HUES6 (cell line): ENCODE data around the gene WEE2.

Source experiments
- H3K27ac ChIP-seq: 2 replicates; pipeline ENCODE4 v1.7.0; 2013; ENCODE audit warnings: low read depth, mild to moderate bottlenecking, low read length, inconsistent platforms
- H3K27me3 ChIP-seq: 2 replicates; pipeline ENCODE4 v1.6.1; 2013; ENCODE audit warnings: low read length; ENCODE audit not compliant: control insufficient read depth, insufficient read depth
- H3K36me3 ChIP-seq: 2 replicates; pipeline ENCODE4 v1.6.1; 2013; ENCODE audit warnings: low read length; ENCODE audit not compliant: control insufficient read depth, insufficient read depth
- H3K4me1 ChIP-seq: 2 replicates; pipeline ENCODE4 v1.6.1; 2013; ENCODE audit warnings: low read length; ENCODE audit not compliant: control insufficient read depth, insufficient read depth
- H3K4me3 ChIP-seq: 2 replicates; pipeline ENCODE4 v1.5.1; 2013; ENCODE audit warnings: low read depth, low read length
- H3K9ac ChIP-seq: one replicate; pipeline ENCODE4 v1.6.1; 2013; ENCODE audit warnings: mild to moderate bottlenecking, low read length
- H3K9me3 ChIP-seq: 2 replicates; pipeline ENCODE4 v1.6.1; 2013; ENCODE audit warnings: low read depth, low read length; ENCODE audit not compliant: control insufficient read depth, insufficient read depth

WEE2 gene

DNA sequence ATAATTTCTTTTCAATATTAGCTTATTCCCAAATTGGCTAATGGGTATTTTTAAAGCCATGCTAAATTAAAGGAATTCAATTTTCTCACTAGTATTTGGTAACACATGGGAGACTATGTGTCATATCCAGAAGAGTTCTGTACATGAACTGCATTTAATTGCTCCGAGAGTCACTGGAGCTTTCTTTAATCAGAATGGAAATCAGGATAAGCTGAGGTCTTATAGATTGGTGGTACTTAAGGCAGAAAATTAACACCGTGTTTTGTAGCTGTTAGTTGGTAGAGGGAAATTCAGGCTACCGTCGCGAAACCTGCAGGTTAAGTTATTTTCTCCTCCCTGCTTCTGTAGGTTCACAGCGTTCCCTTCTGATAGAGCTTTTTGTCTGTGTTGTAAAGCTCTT is at the start of gene WEE2:
Gene WEE2, plus strand, starts transcription at position 3 of the 400 bp plus-strand sequence. CDS start 406 bp downstream, outside the sequence.
- Histone ChIP-seq H3K36me3 (no peaks in the 10 kb centered on the region), H3K9me3 (no peaks in the 10 kb centered on the region), H3K27ac (no peak within 1 kb of the TSS), H3K4me3 (no peak within 1 kb of the TSS), H3K27me3 (peaks cover 4% of the 10 kb centered on the region), H3K9ac (no peak within 1 kb of the TSS), H3K4me1 (peaks cover 16% of the 10 kb centered on the region)

DNA sequence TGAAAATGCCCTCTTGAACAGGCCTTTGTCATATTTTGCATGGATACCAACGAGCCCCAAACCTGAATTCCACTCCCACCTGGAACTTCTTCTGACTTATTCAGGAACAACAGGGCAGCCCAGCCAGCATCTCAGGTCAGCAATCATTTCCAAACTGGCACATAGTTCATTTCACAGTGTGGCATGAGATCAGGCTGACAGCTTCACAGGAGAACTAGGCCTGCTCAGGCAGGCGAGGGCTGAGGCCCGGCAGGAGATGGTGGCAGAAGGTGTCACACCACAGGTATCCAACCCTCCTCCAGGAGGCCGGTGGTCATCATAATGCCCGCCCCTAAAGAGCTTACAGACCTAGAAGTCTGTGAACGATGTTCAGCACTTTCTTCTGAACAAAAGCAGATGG is 48.7 kb upstream of the WEE2 start:
- no peaks in the 10 kb centered on the region for H3K27me3 ChIP-seq
- H3K9ac ChIP-seq, result no peak overlapping the region
- peaks cover 54% of the 10 kb centered on the region for H3K36me3 ChIP-seq
- H3K4me3 ChIP-seq, result no peak overlapping the region
- H3K9me3 ChIP-seq, result no peaks in the 10 kb centered on the region
- no peak overlapping the region for H3K27ac ChIP-seq
- 0 out of 2 replicates have a peak, but pooled peaks cover 3% of the 10 kb centered on the region for H3K4me1 ChIP-seq

DNA sequence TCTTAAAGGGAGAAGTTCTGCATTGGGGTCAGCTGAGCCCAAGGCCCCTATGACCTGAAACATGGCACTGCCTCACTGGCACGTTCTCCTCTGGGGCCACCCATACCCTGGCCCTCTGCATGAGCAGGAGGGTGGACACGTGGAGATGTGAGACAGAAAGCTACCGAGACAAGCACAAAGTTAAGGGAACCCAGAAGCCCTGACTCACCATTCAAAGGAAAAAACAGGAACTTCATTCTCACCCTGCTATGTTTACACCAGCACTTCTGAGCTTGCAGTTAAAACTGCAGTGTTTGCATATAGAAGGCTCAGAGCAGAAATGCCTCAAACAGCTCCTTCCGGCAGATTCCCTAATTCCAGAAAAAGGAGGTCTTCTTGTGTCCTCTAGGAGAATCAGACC is 47.9 kb upstream of the WEE2 start:
- no peaks in the 10 kb centered on the region for H3K27me3 ChIP-seq
- H3K9me3 ChIP-seq, result no peaks in the 10 kb centered on the region
- H3K27ac ChIP-seq, result no peak overlapping the region
- H3K4me1 ChIP-seq, result no peaks in the 10 kb centered on the region
- H3K9ac ChIP-seq, result no peak overlapping the region
- H3K36me3 ChIP-seq, result peaks cover 61% of the 10 kb centered on the region
- no peak overlapping the region for H3K4me3 ChIP-seq

DNA sequence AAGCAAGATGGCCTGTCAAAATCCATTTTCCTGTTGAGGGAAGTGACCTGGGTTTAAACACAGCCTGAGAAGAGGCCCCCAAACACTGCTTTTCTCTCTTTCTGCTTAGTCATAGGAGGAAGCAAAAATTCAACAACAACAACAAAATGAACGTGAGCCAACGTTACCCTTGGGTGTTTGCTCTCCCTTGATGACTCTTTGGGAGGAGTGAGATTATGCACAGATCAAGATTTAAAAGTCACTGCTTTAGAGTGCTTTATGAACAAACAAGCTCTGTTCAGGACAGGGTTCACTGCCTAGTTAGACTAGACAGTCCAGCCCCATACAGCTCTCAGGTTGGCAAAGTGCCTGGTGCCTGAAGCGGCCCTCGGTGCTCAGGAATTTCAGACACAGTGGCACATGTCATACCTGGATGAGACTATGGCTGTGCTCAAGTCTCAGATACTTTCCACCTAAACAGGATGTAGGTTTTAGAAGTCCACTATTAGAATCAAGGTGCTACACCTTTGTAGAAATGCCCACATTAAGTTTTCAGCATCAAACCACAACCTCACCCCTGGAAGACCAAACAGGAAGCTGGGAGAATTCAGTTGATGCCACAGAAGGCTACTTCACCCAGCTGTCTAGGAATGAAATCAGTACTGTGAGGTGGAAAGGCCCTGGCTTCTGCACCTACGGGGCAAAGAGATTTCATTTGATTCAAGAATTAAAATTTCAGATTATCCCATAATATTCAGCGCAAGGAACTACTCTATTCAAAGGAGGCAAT is 44.9 kb upstream of the WEE2 start:
- H3K4me3 ChIP-seq, result no peak overlapping the region
- H3K36me3 ChIP-seq, result peaks cover 59% of the 10 kb centered on the region
- H3K4me1 ChIP-seq, result no peaks in the 10 kb centered on the region
- no peak overlapping the region for H3K9ac ChIP-seq
- no peaks in the 10 kb centered on the region for H3K27me3 ChIP-seq
- no peak overlapping the region for H3K27ac ChIP-seq
- no peaks in the 10 kb centered on the region for H3K9me3 ChIP-seq

DNA sequence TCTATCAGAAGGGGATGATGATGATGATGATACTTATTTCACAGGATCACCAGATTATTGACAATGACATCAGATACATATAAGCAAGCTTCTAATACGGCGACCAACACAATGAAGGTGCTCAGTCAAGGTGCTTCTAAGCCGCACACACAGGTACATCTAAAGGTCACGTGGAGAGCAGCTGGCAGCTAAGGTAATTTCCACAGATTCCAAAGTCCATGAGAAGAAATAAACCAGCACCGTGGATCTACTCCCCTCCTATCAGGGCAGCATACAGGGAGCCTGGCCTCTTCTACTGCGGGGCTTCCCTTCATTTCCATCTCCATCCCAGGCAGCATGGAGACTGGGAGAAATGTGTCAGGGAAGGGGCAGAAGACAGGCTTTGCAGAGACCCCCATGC is 43.7 kb upstream of the WEE2 start:
- H3K9ac ChIP-seq, result no peak overlapping the region
- peaks cover 52% of the 10 kb centered on the region for H3K36me3 ChIP-seq
- no peak overlapping the region for H3K27ac ChIP-seq
- no peak overlapping the region for H3K4me3 ChIP-seq
- no peaks in the 10 kb centered on the region for H3K9me3 ChIP-seq
- no peaks in the 10 kb centered on the region for H3K4me1 ChIP-seq
- H3K27me3 ChIP-seq, result no peaks in the 10 kb centered on the region

DNA sequence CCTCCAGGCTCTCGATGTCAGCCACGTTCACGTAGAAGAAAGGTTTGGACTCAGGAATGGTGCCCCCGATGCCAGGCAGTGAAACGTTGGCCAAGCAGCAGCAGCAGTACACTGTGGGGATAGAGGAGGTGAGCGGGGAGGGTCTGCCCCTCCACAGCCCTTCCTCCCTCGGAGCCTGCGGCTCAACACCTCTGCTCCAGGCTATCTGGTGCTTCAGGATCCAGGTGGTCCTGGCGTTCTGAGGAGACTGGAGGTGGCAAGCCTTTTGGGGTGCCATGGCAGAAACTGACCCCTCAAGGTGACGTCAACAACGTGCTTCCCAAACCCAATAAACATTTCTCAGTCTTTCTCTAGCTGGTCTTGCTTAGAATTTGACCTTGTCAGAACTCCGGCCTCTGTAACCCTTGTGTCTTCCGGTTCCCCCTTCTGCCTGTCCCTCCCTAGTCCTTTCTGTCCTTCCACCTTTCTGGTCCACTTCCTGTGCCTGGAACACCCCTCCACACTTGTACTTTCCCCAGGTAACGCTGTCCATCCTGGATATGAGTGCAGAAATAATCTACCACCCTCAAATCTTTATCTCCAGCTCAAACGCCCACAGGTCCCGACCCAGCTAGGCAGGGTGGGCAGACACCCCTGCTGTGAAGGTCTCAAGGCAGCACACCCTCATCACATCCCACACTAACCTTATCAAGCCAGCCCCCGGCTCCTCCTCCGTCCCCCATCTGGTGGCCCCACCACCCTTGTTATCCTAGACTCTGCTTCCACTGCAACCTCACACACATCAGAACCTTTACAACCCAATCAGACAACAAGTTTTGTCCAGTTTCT is 42.7 kb upstream of the WEE2 start:
- Histone ChIP-seq H3K9ac (no peak overlapping the region), H3K4me1 (no peaks in the 10 kb centered on the region), H3K27ac (no peak overlapping the region), H3K27me3 (no peaks in the 10 kb centered on the region), H3K4me3 (no peak overlapping the region), H3K9me3 (no peaks in the 10 kb centered on the region), H3K36me3 (peaks cover 45% of the 10 kb centered on the region)

DNA sequence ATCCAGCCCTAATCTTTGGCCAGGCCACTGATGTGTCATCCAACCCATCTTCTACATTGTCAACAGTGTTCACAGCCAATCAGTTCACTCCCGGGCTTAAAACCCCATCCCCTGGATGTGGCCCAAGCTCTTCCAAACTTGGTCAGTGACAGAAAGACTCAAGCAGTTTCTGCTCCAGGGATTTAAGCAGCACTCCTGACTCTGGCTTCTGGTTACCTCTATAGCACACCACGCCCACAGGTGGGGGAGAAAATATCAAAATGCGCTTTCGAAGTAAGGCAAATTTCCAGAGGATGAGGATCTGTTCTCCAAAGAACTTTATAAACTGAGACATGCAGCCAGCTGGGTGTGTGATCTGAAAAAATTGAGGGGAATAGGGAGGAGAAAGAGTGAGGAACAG is 42.1 kb upstream of the WEE2 start:
- Histone ChIP-seq H3K36me3 (peaks cover 46% of the 10 kb centered on the region), H3K9me3 (no peaks in the 10 kb centered on the region), H3K27ac (no peak overlapping the region), H3K4me3 (no peak overlapping the region), H3K9ac (no peak overlapping the region), H3K4me1 (no peaks in the 10 kb centered on the region), H3K27me3 (no peaks in the 10 kb centered on the region)

DNA sequence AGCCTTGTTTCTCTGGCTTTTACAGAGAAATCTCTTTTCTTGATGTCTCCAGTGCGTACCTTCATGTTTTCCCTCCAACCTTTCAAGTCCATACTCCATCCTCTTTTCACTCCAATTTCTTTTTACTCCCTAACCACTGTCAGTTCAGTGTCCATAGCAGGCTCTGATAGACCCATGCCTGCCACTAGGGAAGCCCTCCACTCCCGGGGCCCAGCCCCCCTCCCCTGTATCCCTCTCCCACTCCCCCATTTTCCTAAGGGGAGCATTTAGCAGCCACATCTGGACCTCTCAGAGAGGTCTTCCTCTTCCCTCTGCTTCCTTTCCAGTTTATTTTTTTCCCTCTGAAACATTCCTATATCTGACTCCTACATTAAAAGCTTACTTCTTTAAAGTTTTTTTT is 39.3 kb upstream of the WEE2 start:
- Histone ChIP-seq H3K4me1 (peaks cover under 1% of the 10 kb centered on the region), H3K4me3 (no peak overlapping the region), H3K27me3 (no peaks in the 10 kb centered on the region), H3K9ac (no peak overlapping the region), H3K27ac (no peak overlapping the region), H3K36me3 (peaks cover 38% of the 10 kb centered on the region), H3K9me3 (peaks cover 3% of the 10 kb centered on the region; the same call in 1 of the 2 replicates)

DNA sequence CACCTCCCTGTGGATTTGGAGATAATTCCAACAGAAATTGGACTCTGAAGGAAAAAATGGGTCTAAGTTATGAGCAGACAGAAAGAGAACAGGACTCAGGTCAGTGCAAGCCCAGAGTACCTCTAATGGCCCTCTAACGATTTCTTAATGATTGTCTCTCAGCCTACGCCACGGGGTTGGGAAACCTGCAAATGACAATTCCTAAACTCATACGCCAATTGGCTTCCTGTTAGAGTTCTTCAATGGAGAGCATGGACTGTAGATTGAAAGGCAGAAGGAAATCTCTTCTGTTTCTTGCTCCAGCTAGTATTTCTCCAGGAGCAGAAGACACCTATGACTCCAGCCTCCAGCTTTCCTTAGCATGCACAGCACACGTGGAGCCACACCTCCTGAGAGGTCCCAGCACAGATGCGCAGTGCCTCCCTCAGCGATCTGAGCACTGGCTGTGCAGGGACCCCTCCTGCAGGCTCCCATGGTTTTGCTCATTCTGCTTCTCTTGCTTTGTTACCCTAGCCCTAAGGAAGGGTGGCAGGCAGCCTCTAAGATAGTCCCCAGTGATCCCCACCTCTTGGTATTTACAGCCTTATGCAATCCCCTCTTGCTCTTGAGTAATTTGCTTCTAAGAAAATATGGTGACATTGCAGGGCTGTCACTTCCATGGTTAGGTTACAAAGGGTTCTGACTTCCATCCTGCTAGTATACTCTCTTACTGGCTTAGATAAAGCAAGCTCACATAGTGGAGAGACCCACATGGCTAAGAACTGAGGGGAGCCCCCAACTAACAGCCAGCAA is 36.3 kb upstream of the WEE2 start:
- Histone ChIP-seq H3K9me3 (peaks cover 3% of the 10 kb centered on the region; the same call in 1 of the 2 replicates), H3K36me3 (peaks cover 18% of the 10 kb centered on the region; the same call in 1 of the 2 replicates), H3K4me1 (peaks cover 9% of the 10 kb centered on the region), H3K27ac (no peak overlapping the region), H3K4me3 (no peak overlapping the region), H3K9ac (no peak overlapping the region), H3K27me3 (no peaks in the 10 kb centered on the region)

DNA sequence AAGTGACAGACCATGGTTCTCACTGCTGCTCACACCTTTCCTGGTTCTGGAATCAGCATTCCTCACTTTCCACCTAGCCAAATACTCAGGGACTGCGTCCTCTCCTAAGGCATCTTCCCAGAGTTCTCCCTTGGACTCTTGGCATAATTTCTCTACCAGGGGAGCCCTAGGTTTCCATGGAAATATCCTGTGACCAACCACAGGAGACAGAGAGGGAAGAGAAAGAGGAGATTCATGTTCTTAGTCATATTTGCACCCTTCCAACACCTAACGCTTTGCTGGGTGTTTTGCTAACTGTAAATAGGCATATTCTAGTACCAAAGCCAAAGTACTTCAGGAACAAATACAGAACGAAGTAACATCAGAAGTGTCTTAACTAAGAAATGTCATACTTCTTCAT is 34.8 kb upstream of the WEE2 start:
- H3K27me3 ChIP-seq, result no peaks in the 10 kb centered on the region
- peak overlapping the region; percentile 23; the same call in 1 of the 2 replicates for H3K27ac ChIP-seq
- no peak overlapping the region for H3K9ac ChIP-seq
- peaks cover 18% of the 10 kb centered on the region; the same call in 1 of the 2 replicates for H3K36me3 ChIP-seq
- no peak overlapping the region for H3K4me3 ChIP-seq
- H3K9me3 ChIP-seq, result peaks cover 3% of the 10 kb centered on the region; the same call in 1 of the 2 replicates
- peaks cover 9% of the 10 kb centered on the region for H3K4me1 ChIP-seq
